ENCODE measurements around the gene ADGRD2. TPM values are rescaled to one million over a fixed set of nuclear protein-coding genes. Genes with fewer than 3 reads are reported as not detected.

ADGRD2 gene
- total RNA-seq, 1 experiment from 2014 or later, result not detected

DNA sequence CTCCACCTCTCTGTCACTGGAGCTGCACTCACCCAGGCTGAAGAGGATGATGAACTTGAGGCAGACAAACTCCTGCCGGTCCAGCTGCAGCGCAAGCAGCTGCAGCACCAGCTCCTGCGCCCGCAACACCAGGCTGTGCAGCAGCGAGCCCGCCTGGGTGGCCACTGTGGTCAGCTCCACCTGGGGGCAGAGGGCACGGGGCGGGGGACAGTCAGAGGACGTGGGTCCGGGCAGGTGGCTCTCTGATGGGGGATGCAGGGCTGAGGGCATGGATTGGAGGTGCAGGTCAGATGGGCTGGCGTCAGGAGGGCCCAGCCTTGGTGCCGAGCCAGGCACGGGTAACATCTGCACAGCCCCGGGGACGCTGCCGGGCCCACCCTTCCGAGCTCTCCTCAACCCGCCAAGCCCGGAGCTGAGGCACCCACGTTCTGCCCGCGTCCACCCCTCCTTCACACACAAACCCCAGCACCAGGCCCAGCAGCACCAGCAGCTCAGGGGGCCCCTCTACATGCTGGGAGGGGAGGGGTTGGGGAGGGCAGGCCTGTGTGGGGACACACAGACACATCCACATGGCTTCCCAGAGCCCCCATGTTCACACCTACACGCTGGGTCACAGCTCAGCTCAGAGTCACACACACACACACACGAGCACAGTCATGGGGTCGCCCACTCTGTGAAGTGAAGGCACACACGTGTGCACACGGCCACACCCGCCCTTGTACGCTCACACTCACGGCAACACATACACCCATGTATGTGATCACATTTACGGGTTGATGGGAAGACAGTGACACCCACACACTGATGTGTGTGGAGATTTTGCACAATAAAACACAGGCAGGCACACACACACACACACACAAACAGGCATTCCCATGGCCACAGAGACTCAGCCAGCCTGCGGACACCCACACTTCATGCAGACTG, 41.1 kb downstream of the ADGRD2 start:
- CTCF ChIA-PET, result interaction anchor here (0.6 kb wide), 1 partner anchor 13 kb away, joined by 4 read pairs; no protein-coding TSS in a partner anchor
- Histone ChIP-seq H3K27me3 (replicated peaks; ENCODE audit: control insufficient read depth, insufficient read depth, low read length) (no peaks in the 10 kb centered on the region; the same call in 1 of the 2 replicates), H3K36me3 (ENCODE audit: control insufficient read depth, insufficient read depth, low read length) (no peaks in the 10 kb centered on the region), H3K4me3 (ENCODE audit: low read depth, low read length) (no peak overlapping the region), H3K4me1 (no peaks in the 10 kb centered on the region), H3K9me3 (no peaks in the 10 kb centered on the region)
- POLR2A ChIA-PET, result no interaction called here
- Mint-ChIP-seq H3K9me3 (ENCODE audit: unreplicated experiment) (no peaks in the 10 kb centered on the region), H3K27me3 (ENCODE audit: insufficient read depth, unreplicated experiment) (peaks cover 8% of the 10 kb centered on the region), H3K27ac (ENCODE audit: unreplicated experiment) (no peak overlapping the region), H3K4me1 (ENCODE audit: low read depth, unreplicated experiment) (no peaks in the 10 kb centered on the region), H3K4me3 (ENCODE audit: unreplicated experiment) (no peak overlapping the region), H3K36me3 (ENCODE audit: insufficient read depth, unreplicated experiment) (no peaks in the 10 kb centered on the region)
- intact Hi-C loops (cut with micrococcal nuclease; ENCODE audit: unreplicated experiment), result no loop called here
- TF ChIP-seq, protein P1, sequence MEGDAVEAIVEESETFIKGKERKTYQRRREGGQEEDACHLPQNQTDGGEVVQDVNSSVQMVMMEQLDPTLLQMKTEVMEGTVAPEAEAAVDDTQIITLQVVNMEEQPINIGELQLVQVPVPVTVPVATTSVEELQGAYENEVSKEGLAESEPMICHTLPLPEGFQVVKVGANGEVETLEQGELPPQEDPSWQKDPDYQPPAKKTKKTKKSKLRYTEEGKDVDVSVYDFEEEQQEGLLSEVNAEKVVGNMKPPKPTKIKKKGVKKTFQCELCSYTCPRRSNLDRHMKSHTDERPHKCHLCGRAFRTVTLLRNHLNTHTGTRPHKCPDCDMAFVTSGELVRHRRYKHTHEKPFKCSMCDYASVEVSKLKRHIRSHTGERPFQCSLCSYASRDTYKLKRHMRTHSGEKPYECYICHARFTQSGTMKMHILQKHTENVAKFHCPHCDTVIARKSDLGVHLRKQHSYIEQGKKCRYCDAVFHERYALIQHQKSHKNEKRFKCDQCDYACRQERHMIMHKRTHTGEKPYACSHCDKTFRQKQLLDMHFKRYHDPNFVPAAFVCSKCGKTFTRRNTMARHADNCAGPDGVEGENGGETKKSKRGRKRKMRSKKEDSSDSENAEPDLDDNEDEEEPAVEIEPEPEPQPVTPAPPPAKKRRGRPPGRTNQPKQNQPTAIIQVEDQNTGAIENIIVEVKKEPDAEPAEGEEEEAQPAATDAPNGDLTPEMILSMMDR (IDR thresholded peaks at IDR 0.05; ENCODE audit: insufficient read depth in 1 of 2, low read depth in 1 of 2, low read length in 1 of 2, severe bottlenecking in 1 of 2, unreplicated experiment in 1 of 2), result no peak
- BruUV-seq (replicated peaks), result no TSS peak
- no peak for DNase-seq

DNA sequence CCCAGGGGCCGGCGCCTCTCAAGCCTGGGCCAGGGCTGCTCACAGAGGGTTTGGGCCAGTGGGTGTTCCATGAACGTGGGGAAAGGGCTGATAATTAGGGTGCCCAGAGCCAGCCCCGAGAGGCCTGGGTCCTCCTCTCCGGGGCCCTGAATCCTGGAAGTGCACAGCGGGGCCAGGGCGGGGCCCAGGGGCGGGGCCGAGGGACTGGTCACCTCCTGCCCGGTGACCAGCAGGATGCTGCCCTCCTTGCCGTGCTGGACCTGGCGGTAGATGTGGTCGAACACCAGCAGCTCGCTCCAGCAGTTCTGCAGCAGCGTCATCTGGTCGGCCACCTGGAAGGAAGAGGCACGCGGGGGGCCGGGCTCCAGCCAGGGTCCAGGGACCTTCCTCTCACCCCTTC, 42.6 kb downstream of the ADGRD2 start:
- no peaks in the 10 kb centered on the region for H3K9me3 ChIP-seq
- BruUV-seq (replicated peaks), result no TSS peak
- CTCF ChIA-PET, result interaction anchor here (0.7 kb wide), 1 partner anchor 55 kb away, joined by 7 read pairs; no protein-coding TSS in a partner anchor
- no peaks in the 10 kb centered on the region; the same call in 1 of the 2 replicates for H3K27me3 ChIP-seq (replicated peaks; ENCODE audit: control insufficient read depth, insufficient read depth, low read length)
- no peak overlapping the region for H3K4me3 Mint-ChIP-seq (ENCODE audit: unreplicated experiment)
- H3K36me3 ChIP-seq (ENCODE audit: control insufficient read depth, insufficient read depth, low read length), result no peaks in the 10 kb centered on the region
- no peaks in the 10 kb centered on the region for H3K4me1 ChIP-seq
- no peaks in the 10 kb centered on the region for H3K36me3 Mint-ChIP-seq (ENCODE audit: insufficient read depth, unreplicated experiment)
- H3K9me3 Mint-ChIP-seq (ENCODE audit: unreplicated experiment), result no peaks in the 10 kb centered on the region
- POLR2A ChIA-PET, result no interaction called here
- H3K4me3 ChIP-seq (ENCODE audit: low read depth, low read length), result no peak overlapping the region
- intact Hi-C loops (cut with micrococcal nuclease; ENCODE audit: unreplicated experiment), result no loop called here
- H3K4me1 Mint-ChIP-seq (ENCODE audit: low read depth, unreplicated experiment), result no peaks in the 10 kb centered on the region
- no peak for DNase-seq
- no peak overlapping the region for H3K27ac Mint-ChIP-seq (ENCODE audit: unreplicated experiment)
- TF ChIP-seq, protein P1 (IDR thresholded peaks at IDR 0.05; ENCODE audit: insufficient read depth in 1 of 2, low read depth in 1 of 2, low read length in 1 of 2, severe bottlenecking in 1 of 2, unreplicated experiment in 1 of 2), result no peak
- peaks cover 8% of the 10 kb centered on the region for H3K27me3 Mint-ChIP-seq (ENCODE audit: insufficient read depth, unreplicated experiment)

DNA sequence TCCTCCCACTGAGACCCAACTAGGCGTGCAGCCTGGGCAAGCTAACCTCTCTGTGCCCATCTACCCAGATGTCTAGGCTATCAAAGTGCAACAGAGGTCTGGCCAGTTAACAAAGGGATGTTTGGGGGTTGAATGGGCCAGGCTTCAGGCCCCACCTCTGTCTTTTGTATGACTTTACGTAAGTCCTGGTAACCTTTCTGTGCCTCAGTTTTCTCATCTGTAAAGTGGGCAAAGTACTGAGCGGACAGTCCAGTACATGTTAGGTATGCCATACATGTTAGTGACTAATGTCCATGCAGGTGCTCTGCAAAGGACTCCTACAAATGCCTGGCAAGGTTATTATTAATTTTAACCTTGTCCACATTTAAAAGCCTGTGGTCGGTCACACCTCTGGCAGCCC, 43.0 kb downstream of the ADGRD2 start:
- CTCF ChIA-PET, result no interaction called here
- no peaks in the 10 kb centered on the region; the same call in 1 of the 2 replicates for H3K27me3 ChIP-seq (replicated peaks; ENCODE audit: control insufficient read depth, insufficient read depth, low read length)
- Mint-ChIP-seq H3K9me3 (ENCODE audit: unreplicated experiment) (no peaks in the 10 kb centered on the region), H3K36me3 (ENCODE audit: insufficient read depth, unreplicated experiment) (no peaks in the 10 kb centered on the region), H3K4me1 (ENCODE audit: low read depth, unreplicated experiment) (no peaks in the 10 kb centered on the region), H3K4me3 (ENCODE audit: unreplicated experiment) (no peak overlapping the region), H3K27ac (ENCODE audit: unreplicated experiment) (no peak overlapping the region), H3K27me3 (ENCODE audit: insufficient read depth, unreplicated experiment) (peaks cover 8% of the 10 kb centered on the region)
- no TSS peak for BruUV-seq (replicated peaks)
- intact Hi-C loops (cut with micrococcal nuclease; ENCODE audit: unreplicated experiment), result no loop called here
- no peak for DNase-seq
- TF ChIP-seq, protein P1 (IDR thresholded peaks at IDR 0.05; ENCODE audit: insufficient read depth in 1 of 2, low read depth in 1 of 2, low read length in 1 of 2, severe bottlenecking in 1 of 2, unreplicated experiment in 1 of 2), result no peak
- POLR2A ChIA-PET, result no interaction called here
- H3K4me1 ChIP-seq, result no peaks in the 10 kb centered on the region
- no peak overlapping the region for H3K4me3 ChIP-seq (ENCODE audit: low read depth, low read length)
- no peaks in the 10 kb centered on the region for H3K9me3 ChIP-seq
- H3K36me3 ChIP-seq (ENCODE audit: control insufficient read depth, insufficient read depth, low read length), result no peaks in the 10 kb centered on the region
